Astrocyte (in vitro differentiated cells and primary cell): Measurements from ENCODE around the gene SNAPC4. TPM values are rescaled to one million over a fixed set of nuclear protein-coding genes. Genes with fewer than 3 reads are reported as not detected.

Source experiments
- DNase-seq: peaks from one replicate; pipeline ENCODE4 v3.0.0-alpha.2; 2010; ENCODE audit warnings: low read depth
- FAIRE-seq: peaks from 2 replicates; lab custom pipeline; 2011; peaks lifted over from hg19 to GRCh38; lab: Jason Lieb, UNC
- H2AFZ ChIP-seq: 2 replicates; pipeline ENCODE4 v1.6.0; 2012; ENCODE audit warnings: low read depth, low read length, inconsistent platforms
- H3K27ac ChIP-seq: 2 replicates; pipeline ENCODE4 v1.5.1; 2011; ENCODE audit warnings: low read depth, low read length, inconsistent platforms
- H3K27me3 ChIP-seq: 2 replicates; pipeline ENCODE4 v1.6.0; 2011; ENCODE audit warnings: low read length, inconsistent platforms; ENCODE audit not compliant: insufficient read depth
- H3K36me3 ChIP-seq: 2 replicates; pipeline ENCODE4 v1.5.1; 2011; ENCODE audit warnings: low read length, inconsistent platforms; ENCODE audit not compliant: insufficient read depth
- H3K4me1 ChIP-seq: 2 replicates; pipeline ENCODE4 v1.5.1; 2011; ENCODE audit warnings: low read length, inconsistent platforms; ENCODE audit not compliant: insufficient read depth
- H3K4me2 ChIP-seq: 2 replicates; pipeline ENCODE4 v1.6.0; 2012; ENCODE audit warnings: low read length, inconsistent platforms
- H3K4me3 ChIP-seq: 2 replicates; pipeline ENCODE4 v1.5.1; 2011; ENCODE audit warnings: low read depth, mild to moderate bottlenecking, low read length, inconsistent platforms; ENCODE audit not compliant: insufficient read depth
- H3K79me2 ChIP-seq: 2 replicates; pipeline ENCODE4 v1.6.0; 2012; ENCODE audit warnings: mild to moderate bottlenecking, low read length, inconsistent platforms; ENCODE audit not compliant: insufficient read depth
- H3K9ac ChIP-seq: 2 replicates; pipeline ENCODE4 v1.6.0; 2012; ENCODE audit warnings: mild to moderate bottlenecking, low read length, inconsistent platforms
- H3K9me3 ChIP-seq: 2 replicates; pipeline ENCODE4 v1.5.1; 2012; ENCODE audit warnings: low read depth, mild to moderate bottlenecking, low read length, inconsistent platforms; ENCODE audit not compliant: insufficient read depth
- H4K20me1 ChIP-seq: 2 replicates; pipeline ENCODE4 v1.6.0; 2012; ENCODE audit warnings: low read length, inconsistent platforms; ENCODE audit not compliant: insufficient read depth
- H3K27ac Mint-ChIP-seq: one replicate; pipeline ENCODE4 v1.8.0; 2021; ENCODE audit warnings: mild to moderate bottlenecking, mixed read lengths; ENCODE audit not compliant: unreplicated experiment
- H3K27me3 Mint-ChIP-seq: one replicate; pipeline ENCODE4 v1.8.0; 2021; ENCODE audit warnings: low read depth, mixed read lengths; ENCODE audit not compliant: unreplicated experiment
- H3K36me3 Mint-ChIP-seq: one replicate; pipeline ENCODE4 v1.8.0; 2021; ENCODE audit warnings: low read depth, mixed read lengths; ENCODE audit not compliant: unreplicated experiment
- H3K4me1 Mint-ChIP-seq: one replicate; pipeline ENCODE4 v1.8.0; 2021; ENCODE audit warnings: low read depth, mixed read lengths; ENCODE audit not compliant: unreplicated experiment
- H3K4me3 Mint-ChIP-seq: one replicate; pipeline ENCODE4 v1.8.0; 2021; ENCODE audit warnings: mild to moderate bottlenecking, moderate library complexity, mixed read lengths; ENCODE audit not compliant: unreplicated experiment
- H3K9me3 Mint-ChIP-seq: one replicate; pipeline ENCODE4 v1.8.0; 2021; ENCODE audit warnings: mild to moderate bottlenecking, mixed read lengths; ENCODE audit not compliant: unreplicated experiment
- EZH2 ChIP-seq: IDR thresholded peaks from 2 replicates; pipeline ENCODE4 v1.6.1; 2012; ENCODE audit warnings: mild to moderate bottlenecking, low read length, inconsistent platforms; ENCODE audit not compliant: insufficient read depth
- total RNA-seq: library from RNA; stranded (reverse); gene quantifications from 2 replicates; pipeline ENCODE4 v1.2.1, GENCODE V29; 2021
- TF ChIP-seq, protein P1 (sequence below): IDR thresholded peaks from 2 replicates; pipeline ENCODE4 v1.5.1; 2011; ENCODE audit warnings: low read depth, mild to moderate bottlenecking, inconsistent platforms, low read length, moderate library complexity; ENCODE audit not compliant: insufficient read depth

The SNAPC4 gene
- total RNA-seq, 1 donor from 2014 or later: 18.6 TPM

GRCh38 chr9:136424750-136425362 lies 24.9 kb upstream of the SNAPC4 start:
- Histone ChIP-seq H3K4me2 (no peak overlapping the region), H3K27me3 (no peaks in the 10 kb centered on the region), H2AFZ (no peak overlapping the region), H3K4me3 (no peak overlapping the region), H3K4me1 (no peaks in the 10 kb centered on the region), H3K9me3 (no peaks in the 10 kb centered on the region), H3K27ac (no peak overlapping the region), H3K9ac (no peak overlapping the region), H3K36me3 (peaks cover 25% of the 10 kb centered on the region), H3K79me2 (peaks cover 6% of the 10 kb centered on the region), H4K20me1 (peaks cover 23% of the 10 kb centered on the region)
- no peaks in the 10 kb centered on the region for H3K27me3 Mint-ChIP-seq
- TF ChIP-seq, protein P1, sequence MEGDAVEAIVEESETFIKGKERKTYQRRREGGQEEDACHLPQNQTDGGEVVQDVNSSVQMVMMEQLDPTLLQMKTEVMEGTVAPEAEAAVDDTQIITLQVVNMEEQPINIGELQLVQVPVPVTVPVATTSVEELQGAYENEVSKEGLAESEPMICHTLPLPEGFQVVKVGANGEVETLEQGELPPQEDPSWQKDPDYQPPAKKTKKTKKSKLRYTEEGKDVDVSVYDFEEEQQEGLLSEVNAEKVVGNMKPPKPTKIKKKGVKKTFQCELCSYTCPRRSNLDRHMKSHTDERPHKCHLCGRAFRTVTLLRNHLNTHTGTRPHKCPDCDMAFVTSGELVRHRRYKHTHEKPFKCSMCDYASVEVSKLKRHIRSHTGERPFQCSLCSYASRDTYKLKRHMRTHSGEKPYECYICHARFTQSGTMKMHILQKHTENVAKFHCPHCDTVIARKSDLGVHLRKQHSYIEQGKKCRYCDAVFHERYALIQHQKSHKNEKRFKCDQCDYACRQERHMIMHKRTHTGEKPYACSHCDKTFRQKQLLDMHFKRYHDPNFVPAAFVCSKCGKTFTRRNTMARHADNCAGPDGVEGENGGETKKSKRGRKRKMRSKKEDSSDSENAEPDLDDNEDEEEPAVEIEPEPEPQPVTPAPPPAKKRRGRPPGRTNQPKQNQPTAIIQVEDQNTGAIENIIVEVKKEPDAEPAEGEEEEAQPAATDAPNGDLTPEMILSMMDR: no peak
- TF ChIP-seq EZH2: no peak
- FAIRE-seq (no peak), DNase-seq (no peak)
- H3K4me1 Mint-ChIP-seq: no peaks in the 10 kb centered on the region
- peaks cover 1% of the 10 kb centered on the region for H3K36me3 Mint-ChIP-seq
- no peaks in the 10 kb centered on the region for H3K9me3 Mint-ChIP-seq
- no peak overlapping the region for H3K27ac Mint-ChIP-seq
- H3K4me3 Mint-ChIP-seq: no peak overlapping the region

GRCh38 chr9:136423432-136424146 lies 23.6 kb upstream of the SNAPC4 start:
- H3K36me3 Mint-ChIP-seq: no peaks in the 10 kb centered on the region
- peaks cover 6% of the 10 kb centered on the region for H3K79me2 ChIP-seq
- no peak overlapping the region for H3K27ac Mint-ChIP-seq
- H3K27ac ChIP-seq: no peak overlapping the region
- peaks cover 20% of the 10 kb centered on the region for H4K20me1 ChIP-seq
- no peaks in the 10 kb centered on the region for H3K9me3 Mint-ChIP-seq
- no peak overlapping the region for H2AFZ ChIP-seq
- no peaks in the 10 kb centered on the region for H3K27me3 ChIP-seq
- H3K9ac ChIP-seq: no peak overlapping the region
- no peak overlapping the region for H3K4me3 Mint-ChIP-seq
- H3K9me3 ChIP-seq: no peaks in the 10 kb centered on the region
- no peak overlapping the region for H3K4me2 ChIP-seq
- no peaks in the 10 kb centered on the region for H3K27me3 Mint-ChIP-seq
- no peaks in the 10 kb centered on the region for H3K4me1 Mint-ChIP-seq
- no peak overlapping the region for H3K4me3 ChIP-seq
- DNase-seq (no peak), FAIRE-seq (no peak)
- TF ChIP-seq, protein P1: no peak
- H3K36me3 ChIP-seq: peaks cover 25% of the 10 kb centered on the region
- no peaks in the 10 kb centered on the region for H3K4me1 ChIP-seq

DNA sequence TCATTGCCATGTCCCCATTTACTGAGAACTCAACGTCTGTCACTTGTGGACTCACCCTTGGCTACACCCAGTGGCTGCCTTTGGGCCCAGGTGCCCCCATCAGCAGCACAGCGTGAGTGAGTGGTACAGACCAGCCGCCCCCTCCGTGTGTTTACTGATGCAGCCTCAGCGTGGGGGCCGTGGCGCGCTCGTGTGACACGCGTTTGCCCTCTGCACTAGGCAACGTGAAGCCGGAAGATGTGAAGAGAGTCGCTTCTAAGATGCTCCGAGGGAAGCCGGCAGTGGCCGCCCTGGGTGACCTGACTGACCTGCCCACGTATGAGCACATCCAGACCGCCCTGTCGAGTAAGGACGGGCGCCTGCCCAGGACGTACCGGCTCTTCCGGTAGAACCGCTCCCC lies 22.9 kb upstream of the SNAPC4 start:
- H2AFZ ChIP-seq: no peak overlapping the region
- H3K27ac ChIP-seq: no peak overlapping the region
- peaks cover 6% of the 10 kb centered on the region for H3K79me2 ChIP-seq
- FAIRE-seq: no peak
- Mint-ChIP-seq H3K27me3 (no peaks in the 10 kb centered on the region), H3K36me3 (peaks cover 3% of the 10 kb centered on the region), H3K9me3 (no peaks in the 10 kb centered on the region), H3K27ac (no peak overlapping the region), H3K4me1 (no peaks in the 10 kb centered on the region), H3K4me3 (no peak overlapping the region)
- no peaks in the 10 kb centered on the region for H3K27me3 ChIP-seq
- TF ChIP-seq EZH2: no peak
- TF ChIP-seq, protein P1: no peak
- peaks cover 24% of the 10 kb centered on the region for H3K36me3 ChIP-seq
- H4K20me1 ChIP-seq: peaks cover 24% of the 10 kb centered on the region
- H3K4me2 ChIP-seq: no peak overlapping the region
- H3K9ac ChIP-seq: no peak overlapping the region
- DNase-seq: no peak
- H3K4me1 ChIP-seq: no peaks in the 10 kb centered on the region
- H3K9me3 ChIP-seq: no peaks in the 10 kb centered on the region
- no peak overlapping the region for H3K4me3 ChIP-seq
